HG02943 (cell line): Measurements from ENCODE around the gene RHOA.
A peak's percentile ranks its signal among the peaks of the same experiment; 100 is the strongest.
"Not testable (repeated sequence)": the region's sequence is repeated elsewhere in the genome, so short reads cannot be mapped to it uniquely, and the experiment has no call there.

Experiments used
- ATAC-seq: cut with Tn5 transposase; IDR thresholded peaks from one replicate; pipeline ENCODE4 v1.9.1; 2021; ENCODE audit warnings: mild to moderate bottlenecking, low read depth, moderate library complexity; ENCODE audit not compliant: unreplicated experiment

Gene RHOA

DNA sequence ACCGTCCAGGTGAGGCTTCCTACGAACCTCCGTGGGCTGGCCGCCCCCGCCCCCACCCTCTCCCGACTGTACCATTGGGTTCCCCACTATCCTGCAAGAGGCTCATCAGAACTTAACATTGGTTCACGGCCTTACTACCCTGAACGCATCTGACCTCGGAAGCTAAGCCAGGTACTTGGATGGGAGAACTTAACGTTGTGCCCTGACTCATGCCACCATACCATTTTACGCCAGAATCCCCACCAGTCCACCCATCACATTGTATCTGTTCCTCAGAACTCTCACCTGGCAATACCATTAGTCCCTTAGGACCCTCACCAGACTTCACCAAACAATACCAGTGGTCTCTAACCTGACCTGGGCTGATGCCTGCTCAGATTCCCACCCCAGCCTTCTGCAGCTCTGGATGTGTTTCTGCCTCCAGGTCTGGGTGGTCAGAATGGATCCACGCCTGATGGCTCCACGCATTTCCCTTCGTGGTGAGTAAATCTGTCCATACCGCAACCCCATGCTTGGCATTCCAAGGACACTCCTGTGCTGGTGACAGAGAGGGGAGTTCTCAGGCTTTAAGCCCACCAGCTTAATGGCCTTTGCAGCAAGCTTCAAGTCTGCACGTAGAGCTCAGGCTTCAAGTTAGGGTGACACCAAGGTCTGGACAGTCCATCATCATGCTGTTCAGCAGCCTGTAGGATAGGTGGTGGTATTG, 1.0 kb upstream of the RHOA start:
- ATAC-seq, result no peak

DNA sequence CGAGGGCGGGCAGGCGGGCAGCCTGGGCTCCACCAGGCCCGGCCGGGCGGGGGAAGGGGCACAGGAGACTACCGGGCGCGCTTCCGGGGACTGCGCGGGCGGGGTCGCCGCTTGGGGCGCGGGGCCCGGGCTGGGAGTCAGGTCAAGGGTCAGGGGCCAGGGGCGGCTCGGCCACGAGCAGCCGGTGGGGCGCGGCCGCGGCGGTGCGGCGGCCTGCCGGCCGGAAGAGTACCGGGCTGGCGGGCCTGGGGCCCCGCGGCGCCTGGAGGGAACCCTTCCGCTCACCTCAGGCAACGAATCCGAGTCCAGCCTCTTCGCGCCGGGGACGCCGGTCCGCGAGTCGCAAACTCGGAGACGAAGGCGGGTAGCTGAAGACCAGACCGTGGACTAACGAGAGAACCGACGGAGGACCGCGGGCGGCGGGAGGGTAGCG, 225 bp downstream of the RHOA start:
- ATAC-seq, result peak; percentile 24

DNA sequence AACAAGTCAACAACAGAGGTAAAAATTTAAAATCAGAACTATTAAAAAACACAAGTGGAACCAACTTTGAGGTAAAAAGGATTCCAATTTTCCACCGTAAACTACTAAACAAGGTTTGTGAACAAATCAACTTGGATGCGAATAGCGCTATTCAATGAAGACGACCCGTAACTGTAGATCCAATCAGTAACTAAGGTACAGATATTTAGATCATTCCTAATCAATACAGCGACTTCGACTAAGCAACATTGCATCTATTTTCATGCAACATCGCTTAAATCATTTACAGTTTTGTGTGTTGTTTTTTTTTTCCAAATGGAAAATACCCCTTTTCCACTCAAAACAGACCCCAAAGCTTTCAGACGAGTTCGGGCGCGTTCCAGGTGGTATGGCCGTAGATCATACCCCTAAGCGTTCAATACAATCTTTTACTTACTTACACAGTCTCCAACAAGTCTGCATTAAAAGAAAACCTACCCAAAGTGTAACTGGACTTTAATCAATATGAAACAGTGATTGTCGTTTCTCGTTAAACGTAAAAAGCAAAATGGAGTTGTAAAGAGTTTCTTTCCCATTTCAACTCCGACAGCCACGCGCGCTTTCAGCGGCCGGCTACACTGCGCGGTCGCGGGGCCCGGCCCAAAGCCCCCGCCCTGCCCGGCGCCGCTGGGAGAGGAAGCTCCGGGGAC, 786 bp downstream of the RHOA start:
- ATAC-seq, result no peak

DNA sequence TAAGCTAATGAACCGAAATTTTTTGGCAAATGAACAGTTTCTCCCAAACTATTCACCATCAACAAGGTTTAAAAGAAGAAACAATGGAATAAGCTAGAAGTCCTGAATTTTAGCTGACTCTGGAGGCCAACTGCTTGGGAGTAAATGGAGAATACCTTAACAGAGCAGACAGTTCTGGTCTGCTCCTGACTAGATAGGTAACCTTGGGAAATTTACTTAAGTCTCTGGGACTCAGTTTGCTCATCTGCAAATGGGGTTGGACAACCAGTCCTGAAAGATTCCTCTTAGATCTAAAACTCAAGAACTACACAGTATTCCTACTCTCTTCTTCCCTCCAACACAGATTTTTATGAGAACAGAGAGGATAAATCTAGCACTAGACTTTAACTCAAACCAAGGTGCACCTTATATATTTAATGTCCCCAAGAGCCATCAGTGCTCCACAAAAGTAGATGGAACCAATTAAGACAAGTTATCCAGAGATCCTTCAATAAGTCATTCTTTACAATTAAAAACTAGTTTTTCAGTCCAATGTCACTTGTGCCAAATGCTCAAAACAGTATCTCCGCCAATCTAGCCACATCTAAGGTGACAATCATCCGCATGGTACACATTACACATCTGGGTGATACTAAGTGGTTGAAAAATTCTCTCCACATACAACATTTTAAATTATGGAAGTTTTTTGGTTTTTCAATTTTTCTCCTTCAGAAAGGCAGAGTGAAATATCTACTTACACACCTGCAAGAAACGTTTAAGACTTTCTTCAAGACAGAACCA, 1.5 kb downstream of the RHOA start:
- ATAC-seq, result no peak

DNA sequence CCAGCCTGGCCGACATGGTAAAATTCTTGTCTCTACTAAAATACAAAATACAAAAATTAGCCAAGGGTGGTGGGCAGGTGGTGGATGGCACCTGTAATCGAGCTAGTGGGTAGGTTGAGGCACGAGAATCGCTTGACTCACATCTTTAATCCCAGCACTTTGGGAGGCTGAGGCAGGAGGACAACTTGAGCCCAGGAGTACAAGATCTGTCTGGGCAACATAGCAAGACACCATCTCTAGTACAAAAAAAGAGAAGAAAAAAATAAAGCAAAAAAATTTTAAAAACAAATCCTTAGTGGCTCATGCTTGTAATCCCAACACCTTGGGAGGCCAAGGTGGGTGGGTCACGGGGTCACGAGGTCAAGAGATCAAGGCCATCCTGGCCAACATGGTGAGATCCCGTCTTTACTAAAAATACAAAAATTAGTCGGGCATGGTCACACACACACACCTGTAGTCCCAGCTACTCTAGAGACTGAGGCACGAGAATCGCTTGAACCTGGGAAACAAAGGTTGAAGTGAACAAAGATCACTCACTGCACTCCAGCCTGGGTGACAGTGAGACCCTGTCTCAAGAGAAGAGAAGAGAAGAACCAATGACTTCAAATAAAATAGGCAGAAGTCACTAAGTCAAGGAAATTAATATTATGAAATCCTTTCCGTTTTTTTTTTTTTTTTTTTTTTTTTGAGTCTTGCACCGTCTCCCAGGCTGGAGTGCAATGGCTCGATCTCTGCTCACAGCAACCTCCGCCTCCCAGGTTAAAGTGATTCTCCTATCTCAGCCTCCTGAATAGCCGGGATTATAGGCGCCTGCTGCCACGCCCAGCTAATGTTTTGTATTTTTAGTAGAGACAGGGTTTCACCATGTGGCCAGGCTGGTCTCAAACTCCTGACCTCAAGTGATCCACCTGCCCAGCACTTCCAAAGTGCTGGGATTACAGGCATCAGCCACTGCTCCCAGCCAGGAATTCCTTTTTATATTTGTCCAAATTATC, 4.9 kb downstream of the RHOA start:
- ATAC-seq, result no peak

DNA sequence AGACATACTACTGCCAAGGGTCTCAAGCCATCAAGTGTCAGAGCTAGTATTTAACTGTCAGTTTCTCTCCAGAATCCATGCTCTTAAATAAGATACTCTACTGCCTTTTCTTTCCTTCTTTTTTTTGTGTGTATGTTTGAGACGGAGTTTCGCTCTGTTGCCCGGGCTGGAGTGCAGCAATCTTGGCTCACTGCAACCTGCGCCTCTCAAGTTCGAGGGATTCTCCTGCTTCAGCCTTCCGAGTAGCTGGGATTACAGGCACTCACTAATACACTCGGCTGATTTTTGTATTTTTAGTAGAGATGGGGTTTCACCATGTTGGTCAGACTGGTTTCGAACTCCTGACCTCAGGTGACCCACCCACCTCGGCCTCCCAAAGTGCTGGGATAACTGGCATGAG, 6.2 kb downstream of the RHOA start:
- not testable (repeated sequence) for ATAC-seq

DNA sequence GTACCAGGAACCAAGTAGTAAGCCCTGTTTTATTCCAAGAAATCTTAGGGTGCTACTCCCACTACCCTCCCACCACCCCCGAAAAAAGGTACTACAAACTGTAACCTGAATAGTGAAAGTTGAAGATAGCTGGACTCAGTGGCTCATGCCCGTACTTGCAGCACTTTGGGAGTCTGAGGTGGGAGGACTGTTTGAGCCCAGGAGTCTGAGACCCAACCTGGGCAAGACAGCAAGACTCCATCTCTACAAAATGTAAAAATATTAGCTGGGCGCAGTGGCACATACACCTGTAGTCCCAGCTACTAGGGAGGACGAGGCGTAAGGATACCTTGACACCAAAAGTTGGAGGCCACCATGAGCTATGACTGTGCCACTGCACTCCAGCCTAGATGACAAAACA, 7.9 kb downstream of the RHOA start:
- ATAC-seq, result no peak

DNA sequence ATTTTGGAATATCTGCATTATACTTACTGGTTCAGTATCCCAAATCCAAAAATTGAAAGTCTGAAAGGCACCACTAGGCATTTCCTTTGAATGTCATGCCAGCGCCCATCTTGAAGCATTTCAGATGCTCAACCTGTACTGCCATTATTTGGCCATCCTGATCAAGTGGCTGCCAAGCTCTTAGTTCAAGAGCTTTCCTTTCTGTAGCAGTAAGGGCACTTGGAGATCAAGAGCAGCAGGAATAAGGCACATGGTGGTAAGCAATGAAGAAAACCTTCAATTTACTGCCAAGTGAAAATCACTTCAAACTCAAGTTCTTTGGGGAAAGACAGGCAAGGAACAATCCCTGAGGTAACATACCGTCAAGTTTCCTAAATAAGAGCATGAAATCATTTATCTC, 10.0 kb downstream of the RHOA start:
- no peak for ATAC-seq

DNA sequence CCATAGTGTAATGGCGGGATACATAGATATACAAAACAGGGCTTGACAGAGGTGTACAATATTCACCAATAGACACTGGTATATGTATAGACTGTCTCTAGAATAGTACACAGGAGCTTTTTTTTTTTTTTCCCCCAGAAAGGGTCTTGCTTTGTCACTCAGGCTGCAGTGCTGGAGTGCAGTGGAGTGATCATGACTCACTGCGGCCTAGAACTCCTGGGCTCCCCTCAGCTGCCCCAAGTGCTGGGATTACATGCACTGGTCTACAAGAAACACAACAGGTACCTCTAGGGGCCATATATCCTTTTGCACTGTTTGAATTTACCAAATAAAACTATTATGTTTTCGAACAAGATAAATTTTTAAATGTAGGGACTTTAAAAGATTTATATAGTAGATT, 12.3 kb downstream of the RHOA start:
- no peak for ATAC-seq

DNA sequence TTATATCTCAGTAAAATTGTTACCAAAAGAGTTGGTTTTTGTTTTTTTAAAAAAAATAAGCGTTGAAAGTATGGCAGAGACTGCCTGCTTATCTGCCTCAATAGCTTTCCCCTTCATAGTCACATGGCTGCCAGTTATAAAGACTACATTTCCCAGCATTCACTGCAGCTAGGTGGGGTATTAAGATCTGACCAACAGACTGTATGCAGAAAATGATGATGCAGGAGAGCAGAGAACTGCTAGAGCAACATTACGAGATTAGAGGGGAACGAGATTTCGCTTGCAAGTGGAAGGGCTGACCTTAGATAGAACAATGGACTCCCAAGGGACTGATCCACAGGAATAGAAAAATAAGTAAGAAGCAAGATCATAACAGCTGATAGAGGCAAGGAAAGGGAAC, 14.3 kb downstream of the RHOA start:
- no peak for ATAC-seq

DNA sequence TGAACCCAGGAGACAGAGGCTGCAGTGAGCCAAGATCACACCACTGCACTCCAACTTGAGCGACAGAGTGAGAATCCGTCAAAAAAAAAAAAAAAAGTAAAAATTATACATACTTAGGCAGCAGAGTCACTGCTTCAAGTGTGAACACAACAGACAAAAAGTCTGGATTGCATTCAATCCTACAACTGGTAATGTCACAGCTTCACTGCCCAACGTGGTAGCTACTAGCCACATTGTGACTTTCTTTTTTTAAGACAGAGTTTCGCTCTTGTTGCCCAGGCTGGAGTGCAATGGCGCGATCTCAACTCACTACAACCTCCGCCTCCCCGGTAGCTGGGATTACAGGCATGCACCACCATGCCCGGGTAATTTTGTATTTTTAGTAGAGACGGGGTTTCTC, 20.5 kb downstream of the RHOA start:
- not testable (repeated sequence) for ATAC-seq

DNA sequence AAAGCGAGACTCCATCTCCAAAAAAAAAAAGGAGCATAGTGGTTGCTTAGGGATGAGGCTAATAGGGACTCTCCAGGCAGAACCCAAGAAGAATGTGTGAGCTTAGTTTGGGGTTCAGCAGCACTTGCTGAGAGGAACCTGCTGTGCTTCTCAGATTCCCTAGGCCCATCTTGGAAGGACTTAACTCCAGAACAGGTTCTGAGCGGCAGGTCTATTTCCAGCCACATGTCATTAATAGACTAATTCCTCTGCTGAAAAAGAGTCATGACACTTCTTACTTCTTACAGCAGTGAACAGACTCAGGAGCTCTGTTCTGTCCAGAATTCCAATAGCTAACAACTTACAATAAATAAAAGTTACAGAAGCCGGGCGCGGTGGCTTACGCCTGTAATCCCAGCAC, 22.5 kb downstream of the RHOA start:
- ATAC-seq, result no peak

DNA sequence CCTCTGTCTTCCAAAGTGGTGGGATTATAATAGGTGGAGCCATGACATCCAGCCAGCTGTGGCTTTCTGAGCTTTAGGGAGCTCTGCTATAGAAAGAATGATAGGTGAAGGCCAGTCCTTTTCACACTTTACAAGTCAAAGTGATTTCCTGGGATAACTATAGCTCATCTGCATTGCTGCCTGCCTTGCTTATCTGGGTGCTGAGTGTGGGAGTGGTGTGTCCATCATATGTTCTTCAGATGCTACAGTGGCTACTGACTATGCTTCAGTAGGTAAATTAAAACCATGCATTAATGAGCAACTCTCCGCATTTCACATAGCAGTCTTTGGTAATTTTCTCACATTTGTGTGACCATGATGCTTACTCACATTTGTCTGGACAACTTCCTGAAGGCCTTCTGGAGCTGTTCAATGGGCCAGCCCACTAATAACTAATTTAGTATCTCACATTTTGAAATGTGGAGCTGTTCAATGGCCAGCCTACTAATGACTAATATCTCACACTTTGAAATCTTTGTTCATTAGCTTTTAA, 23.4 kb downstream of the RHOA start:
- ATAC-seq, result no peak

DNA sequence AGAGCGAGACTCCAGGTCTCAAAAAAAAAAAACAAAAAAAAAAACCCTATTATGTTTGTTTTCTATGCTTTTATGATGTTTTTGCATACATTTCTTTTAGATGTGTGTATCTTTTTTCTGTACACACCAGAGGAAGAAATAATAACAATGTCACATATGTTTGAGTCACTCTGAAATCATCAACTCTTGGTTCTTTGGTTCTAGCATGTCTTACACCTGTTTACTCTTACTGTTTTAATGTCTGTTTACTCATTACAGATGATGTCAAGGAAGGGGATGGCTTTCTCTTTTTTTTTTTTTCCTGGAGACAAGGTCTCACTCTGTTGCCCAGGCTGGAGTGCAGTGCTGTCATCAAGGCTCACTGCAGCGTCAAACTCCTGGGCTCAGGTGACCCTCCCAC, 24.1 kb downstream of the RHOA start:
- ATAC-seq, result no peak

DNA sequence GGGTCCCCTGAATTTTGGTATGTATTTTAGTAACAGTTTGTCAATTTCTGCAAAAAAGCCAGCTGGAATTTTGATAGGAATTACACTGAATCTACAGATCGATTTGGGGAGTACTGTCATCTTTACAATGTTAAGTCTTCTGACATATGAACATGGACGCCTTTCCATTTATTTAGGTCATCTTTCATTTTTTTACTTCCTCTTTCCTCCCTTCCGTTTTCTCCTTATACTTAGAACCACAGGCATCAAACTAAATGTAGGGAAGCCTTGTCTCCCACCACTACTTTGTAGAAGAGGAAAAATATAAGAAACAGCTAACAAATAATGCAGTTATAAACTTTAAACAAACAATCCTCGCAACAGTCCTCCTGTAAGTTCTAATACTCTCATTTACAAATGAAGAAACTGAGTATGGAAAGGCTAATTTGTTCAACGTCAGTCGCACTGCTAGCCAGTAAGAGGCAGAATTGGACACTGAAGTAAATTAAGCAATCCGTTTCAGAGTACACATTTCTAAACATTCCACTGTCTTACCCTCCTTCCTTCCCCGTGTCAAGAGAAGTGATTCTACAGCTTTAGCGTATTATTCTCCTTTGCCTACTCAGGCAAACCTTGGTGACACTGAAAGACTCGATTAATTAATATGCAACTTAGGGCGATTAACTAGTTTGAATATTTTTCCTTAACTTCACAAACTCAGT, 25.6 kb downstream of the RHOA start:
- ATAC-seq, result no peak

DNA sequence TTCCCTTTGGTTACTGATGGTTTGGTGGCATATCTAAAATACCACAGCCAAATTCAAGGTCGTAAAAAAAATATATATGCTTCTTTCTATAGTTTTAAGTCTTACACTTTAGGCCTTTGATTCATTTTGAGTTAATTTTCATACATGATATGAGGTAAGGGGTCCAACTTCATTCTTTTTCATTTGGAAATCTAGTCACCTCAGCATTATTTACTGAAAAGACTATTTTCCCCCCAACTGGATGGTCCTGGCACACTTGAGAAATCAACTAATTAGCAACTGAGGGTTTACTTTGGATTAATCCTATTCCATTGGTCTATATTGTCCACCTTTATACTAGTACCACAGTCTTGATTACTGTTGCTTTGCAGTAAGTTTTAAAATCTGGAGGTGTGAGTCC, 26.2 kb downstream of the RHOA start:
- ATAC-seq, result no peak

DNA sequence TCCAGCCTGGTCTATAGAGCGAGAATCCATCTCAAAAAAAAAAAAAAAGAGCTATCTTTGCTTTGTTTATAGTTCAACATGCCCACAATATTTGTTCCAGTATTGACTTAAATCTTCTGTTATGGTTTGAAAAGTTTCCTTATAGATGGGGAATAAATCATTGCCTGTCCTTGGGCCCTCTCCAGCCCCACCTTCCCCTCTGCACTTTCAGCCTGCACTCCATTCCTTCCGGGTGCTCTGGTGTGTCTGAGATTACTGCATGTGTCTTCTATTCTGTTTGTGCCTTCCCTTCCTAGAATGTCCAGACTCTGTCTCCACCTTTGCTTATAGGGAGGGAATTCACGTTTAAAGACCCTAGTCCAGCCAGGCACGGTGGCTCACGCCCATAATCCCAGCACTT, 28.4 kb downstream of the RHOA start:
- ATAC-seq, result no peak

DNA sequence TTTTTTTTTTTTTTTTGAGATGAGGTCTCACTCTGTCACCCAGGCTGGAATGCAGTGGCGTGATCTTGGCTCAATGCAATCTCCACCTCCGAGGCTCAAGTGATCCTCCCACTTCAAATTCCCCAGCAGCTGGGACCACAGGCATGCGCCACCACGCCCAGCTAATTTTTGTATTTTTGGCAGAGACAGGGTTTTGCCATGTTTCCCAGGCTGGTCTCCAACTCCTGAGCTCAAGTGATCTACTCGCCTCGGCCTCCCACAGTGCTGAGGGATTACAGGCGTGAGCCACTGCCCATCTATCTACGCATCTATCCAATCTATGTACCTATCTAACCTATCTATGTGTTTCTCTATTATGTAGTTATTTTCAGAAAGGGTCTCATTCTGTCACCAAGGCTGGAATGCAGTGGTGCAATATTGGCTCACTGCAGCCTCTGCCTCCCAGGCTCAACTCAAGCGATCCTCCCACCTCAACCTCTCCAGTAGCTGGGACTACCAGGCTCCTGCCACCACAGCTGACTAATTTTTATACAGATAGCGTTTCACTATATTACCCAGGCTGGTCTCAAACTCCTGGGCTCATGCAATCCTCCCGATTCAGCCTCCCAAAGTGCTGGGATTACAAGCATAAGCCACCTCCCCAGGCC, 33.4 kb downstream of the RHOA start:
- no peak for ATAC-seq

DNA sequence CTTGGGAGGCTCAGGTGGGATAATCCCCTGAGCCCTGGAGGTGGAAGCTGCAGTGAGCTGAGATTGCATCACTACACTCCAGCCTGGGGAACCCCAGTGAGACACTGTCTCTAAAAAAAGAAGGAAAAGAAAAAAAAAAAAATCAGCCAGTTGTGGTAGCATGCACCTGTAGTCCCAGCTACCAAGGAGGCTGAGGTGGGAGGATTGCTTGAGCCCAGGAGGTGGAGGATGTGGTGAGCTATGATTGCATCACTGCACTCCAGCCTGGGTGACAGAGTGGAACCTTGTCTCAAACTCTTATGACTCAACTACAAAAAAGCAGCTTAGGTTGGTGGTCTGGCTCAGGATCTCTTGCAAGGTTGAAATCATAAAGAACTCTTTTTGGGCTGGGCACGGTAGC, 34.3 kb downstream of the RHOA start:
- ATAC-seq, result no peak
